Progenitor cell of endocrine pancreas (in vitro differentiated cells): ENCODE results near the gene PCARE. TPM values are rescaled to one million over a fixed set of nuclear protein-coding genes. Genes with fewer than 3 reads are reported as not detected.

ENCODE experiments used
- DNase-seq: peaks from one replicate; pipeline ENCODE4 v3.0.0; 2021; ENCODE audit warnings: low spot score; ENCODE audit not compliant: unreplicated experiment
- H3K27ac Mint-ChIP-seq: 2 replicates; pipeline ENCODE4 v1.8.0; 2021; ENCODE audit warnings: mild to moderate bottlenecking, moderate library complexity, mixed read lengths
- H3K27me3 Mint-ChIP-seq: 2 replicates; pipeline ENCODE4 v1.8.0; 2021; ENCODE audit warnings: mixed read lengths
- H3K36me3 Mint-ChIP-seq: 2 replicates; pipeline ENCODE4 v1.8.0; 2022; ENCODE audit warnings: mixed read lengths; ENCODE audit not compliant: insufficient read depth
- H3K4me1 Mint-ChIP-seq: 2 replicates; pipeline ENCODE4 v1.8.0; 2021; ENCODE audit warnings: low read depth, mixed read lengths
- H3K4me3 Mint-ChIP-seq: 2 replicates; pipeline ENCODE4 v1.8.0; 2021; ENCODE audit warnings: low read depth, mild to moderate bottlenecking, moderate library complexity, mixed read lengths
- H3K9me3 Mint-ChIP-seq: 2 replicates; pipeline ENCODE4 v1.8.0; 2021; ENCODE audit warnings: low read depth, mixed read lengths
- CTCF ChIP-seq: fragments of 200-600 bp; sonication (generic); IDR thresholded peaks from one replicate; pipeline ENCODE4 v1.5.0; 2021; ENCODE audit warnings: antibody characterized with exemption, mild to moderate bottlenecking; ENCODE audit not compliant: unreplicated experiment
- total RNA-seq: library from RNA; stranded (reverse); gene quantifications from 2 replicates; pipeline ENCODE4 v1.2.1, GENCODE V29; 2021

Gene PCARE
- total RNA-seq, 1 donor from 2014 or later: not detected

GRCh38 chr2:29079887-29080286, 5.6 kb upstream of the PCARE start:
- TF ChIP-seq CTCF: no peak
- Mint-ChIP-seq H3K27me3 (no peaks in the 10 kb centered on the region), H3K27ac (no peak overlapping the region)

GRCh38 chr2:29075894-29076705, 1.8 kb upstream of the PCARE start:
- H3K4me3 Mint-ChIP-seq: no peak overlapping the region
- H3K27me3 Mint-ChIP-seq: peaks cover 14% of the 10 kb centered on the region
- TF ChIP-seq CTCF: no peak
- peaks cover 6% of the 10 kb centered on the region for H3K9me3 Mint-ChIP-seq
- no peak overlapping the region for H3K27ac Mint-ChIP-seq
- peaks cover 5% of the 10 kb centered on the region for H3K4me1 Mint-ChIP-seq
- no peaks in the 10 kb centered on the region for H3K36me3 Mint-ChIP-seq
- DNase-seq: no peak

More at GRCh38 chr2:29079887-29080286, 5.6 kb upstream of the PCARE start:
- Mint-ChIP-seq H3K36me3 (no peaks in the 10 kb centered on the region), H3K4me3 (no peak overlapping the region), H3K4me1 (peaks cover 5% of the 10 kb centered on the region), H3K9me3 (peaks cover 6% of the 10 kb centered on the region)
- no peak for DNase-seq

- no peak for TF ChIP-seq CTCF
- Mint-ChIP-seq H3K4me3 (no peak overlapping the region), H3K27me3 (peaks cover 14% of the 10 kb centered on the region), H3K27ac (no peak overlapping the region), H3K4me1 (peaks cover 5% of the 10 kb centered on the region), H3K36me3 (no peaks in the 10 kb centered on the region), H3K9me3 (no peaks in the 10 kb centered on the region)
- DNase-seq: no peak
Observed at GRCh38 chr2:29073933-29074332, 390 bp downstream of the PCARE start.

- H3K27me3 Mint-ChIP-seq: peaks cover 14% of the 10 kb centered on the region
- no peak overlapping the region for H3K27ac Mint-ChIP-seq
- H3K4me3 Mint-ChIP-seq: no peak overlapping the region
- DNase-seq: no peak
- H3K9me3 Mint-ChIP-seq: no peaks in the 10 kb centered on the region
- no peaks in the 10 kb centered on the region for H3K36me3 Mint-ChIP-seq
- TF ChIP-seq CTCF: no peak
- H3K4me1 Mint-ChIP-seq: peaks cover 5% of the 10 kb centered on the region
Observed at GRCh38 chr2:29072971-29073725, 1.2 kb downstream of the PCARE start.

- no peak overlapping the region for H3K27ac Mint-ChIP-seq
- H3K27me3 Mint-ChIP-seq: peaks cover 14% of the 10 kb centered on the region
- H3K36me3 Mint-ChIP-seq: no peaks in the 10 kb centered on the region
- no peak for TF ChIP-seq CTCF
- H3K4me1 Mint-ChIP-seq: peaks cover 5% of the 10 kb centered on the region
- H3K4me3 Mint-ChIP-seq: no peak overlapping the region
- DNase-seq: no peak
- no peaks in the 10 kb centered on the region for H3K9me3 Mint-ChIP-seq
Observed at GRCh38 chr2:29072251-29072650, 2.1 kb downstream of the PCARE start.
